GM06990 (cell line): ENCODE data around the gene RRP8.
A peak's percentile ranks its signal among the peaks of the same experiment; 100 is the strongest.

Experiments used
- DNase-seq: peaks from one replicate; pipeline ENCODE4 v3.0.0-alpha.2; 2011; ENCODE audit not compliant: insufficient read length; ENCODE audit errors: extremely low read depth
- H3K27me3 ChIP-seq: replicated peaks from 2 replicates; pipeline ENCODE4 v1.6.0; 2011; ENCODE audit warnings: low read length; ENCODE audit not compliant: control insufficient read depth, insufficient read depth
- H3K36me3 ChIP-seq: 2 replicates; pipeline ENCODE4 v1.5.1; 2011; ENCODE audit warnings: low read length; ENCODE audit not compliant: control insufficient read depth, insufficient read depth
- H3K4me3 ChIP-seq: replicated peaks from 2 replicates; pipeline ENCODE4 v1.5.1; 2011; ENCODE audit warnings: low read depth, mild to moderate bottlenecking, control low read depth, low read length
- CTCF ChIP-seq: IDR thresholded peaks from 2 replicates; pipeline ENCODE4 v1.5.1; 2011; ENCODE audit warnings: low read length, control low read depth, mild to moderate bottlenecking, inconsistent platforms; ENCODE audit not compliant: insufficient read depth, poor library complexity, severe bottlenecking

The RRP8 gene

GRCh38 chr11:6612213-6613041 lies 9.0 kb upstream of the RRP8 start, which contains the start of gene TAF10:
Gene TAF10, minus strand, starts transcription at chr11:6612216. Its CDS starts 27 bp downstream, at chr11:6612189.
- Histone ChIP-seq H3K36me3 (peaks cover 25% of the 10 kb centered on the region), H3K27me3 (no peaks in the 10 kb centered on the region), H3K4me3 (peak within 1 kb of the TSS; percentile 62)
- peak; percentile 96 for DNase-seq
- TF ChIP-seq CTCF, result peak; percentile 50

GRCh38 chr11:6611963-6612212 lies 8.5 kb upstream of the RRP8 start:
- TF ChIP-seq CTCF, result no peak
- Histone ChIP-seq H3K27me3 (no peaks in the 10 kb centered on the region), H3K4me3 (peak overlapping the region; percentile 62), H3K36me3 (peaks cover 25% of the 10 kb centered on the region)
- DNase-seq, result no peak

DNA sequence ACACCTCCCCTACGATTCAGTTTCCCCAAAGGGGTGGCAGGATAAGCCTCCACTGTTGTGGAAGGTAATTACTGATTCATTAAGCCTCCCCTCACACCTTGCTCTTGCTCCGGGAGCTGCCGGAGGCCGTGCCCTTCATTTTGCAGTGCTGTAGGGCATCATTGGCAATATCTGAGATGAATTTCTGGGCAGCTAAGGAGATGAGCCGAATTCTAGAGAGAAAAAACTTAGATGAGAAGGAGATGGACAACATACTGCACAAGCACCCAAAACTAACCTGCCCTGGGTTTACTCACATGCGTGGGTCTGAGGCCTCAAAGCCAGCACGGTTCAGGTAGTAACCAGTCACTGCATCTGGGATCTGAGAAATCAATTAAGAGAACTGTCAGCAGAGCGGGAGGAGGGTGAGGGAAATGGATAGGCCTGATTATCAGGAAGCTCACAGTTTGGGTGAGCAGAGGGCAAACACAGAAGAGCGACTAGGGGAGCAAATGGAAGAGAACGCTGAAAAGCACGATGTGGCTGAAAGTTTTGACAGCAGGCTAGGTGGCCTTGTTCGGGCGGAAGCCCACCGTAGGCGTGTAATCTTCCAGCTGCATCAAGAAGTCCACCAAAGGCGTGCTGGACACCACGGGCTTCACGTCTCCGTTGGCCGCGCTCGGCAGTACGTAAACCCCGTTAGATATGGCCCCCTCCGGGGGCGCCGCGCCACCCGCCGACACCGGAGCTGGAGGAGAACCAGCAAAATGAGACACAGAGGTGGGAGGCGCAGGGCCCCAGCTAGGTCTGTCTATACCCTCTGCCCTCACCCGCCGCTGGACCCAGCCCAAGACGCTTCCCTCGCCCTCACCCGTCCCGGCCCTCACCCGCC lies 7.9 kb upstream of the RRP8 start:
- no peak for TF ChIP-seq CTCF
- Histone ChIP-seq H3K27me3 (no peaks in the 10 kb centered on the region), H3K4me3 (peak overlapping the region; percentile 62), H3K36me3 (peaks cover 25% of the 10 kb centered on the region)
- peak; percentile 54 for DNase-seq

DNA sequence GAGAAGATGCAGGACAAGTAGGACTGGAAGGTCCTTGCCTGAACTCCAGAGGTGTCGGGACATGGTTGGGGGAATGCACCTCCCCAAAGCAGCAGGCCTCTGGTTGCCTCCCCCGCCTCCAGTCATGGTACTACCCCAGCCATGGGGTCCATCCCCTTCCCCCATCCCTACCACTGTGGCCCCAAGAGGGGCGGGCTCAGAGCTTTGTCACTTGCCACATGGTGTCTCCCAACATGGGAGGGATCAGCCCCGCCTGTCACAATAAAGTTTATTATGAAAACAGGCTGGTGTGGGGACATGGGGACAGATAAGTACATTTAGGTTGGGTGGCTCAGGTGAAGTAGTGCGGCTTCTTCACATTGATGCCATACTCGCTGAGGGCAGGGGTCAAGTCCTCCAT lies 7.2 kb upstream of the RRP8 start:
- Histone ChIP-seq H3K36me3 (peaks cover 21% of the 10 kb centered on the region), H3K27me3 (no peaks in the 10 kb centered on the region), H3K4me3 (no peak overlapping the region)
- no peak for TF ChIP-seq CTCF
- DNase-seq, result no peak

DNA sequence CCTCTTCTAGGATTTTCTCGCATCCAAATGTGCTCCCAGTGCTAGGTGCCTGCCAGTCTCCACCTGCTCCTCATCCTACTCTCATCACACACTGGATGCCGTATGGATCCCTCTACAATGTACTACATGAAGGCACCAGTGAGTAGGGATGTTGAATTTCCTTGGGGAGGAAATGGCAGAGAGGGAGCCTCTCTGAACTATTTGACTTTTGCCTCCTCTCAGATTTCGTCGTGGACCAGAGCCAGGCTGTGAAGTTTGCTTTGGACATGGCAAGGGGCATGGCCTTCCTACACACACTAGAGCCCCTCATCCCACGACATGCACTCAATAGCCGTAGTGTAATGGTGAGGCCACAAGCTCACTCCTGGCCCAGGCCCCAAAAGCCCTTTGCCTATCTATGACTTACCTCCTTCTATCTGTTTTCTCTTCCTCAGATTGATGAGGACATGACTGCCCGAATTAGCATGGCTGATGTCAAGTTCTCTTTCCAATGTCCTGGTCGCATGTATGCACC lies 6.1 kb upstream of the RRP8 start:
- TF ChIP-seq CTCF, result no peak
- H3K4me3 ChIP-seq, result no peak overlapping the region
- no peak for DNase-seq
- no peaks in the 10 kb centered on the region for H3K27me3 ChIP-seq
- peaks cover 18% of the 10 kb centered on the region for H3K36me3 ChIP-seq
